Left kidney (tissue), 2 donors: ENCODE results near the gene CA5A. TPM values are rescaled to one million over a fixed set of nuclear protein-coding genes. Genes with fewer than 3 reads are reported as not detected.
"Not testable (repeated sequence)": the region's sequence is repeated elsewhere in the genome, so short reads cannot be mapped to it uniquely, and the experiment has no call there.

Source experiments
- DNase-seq: peaks from one replicate; pipeline ENCODE4 v3.0.0-alpha.2; 2013
- polyA plus RNA-seq: library from polyadenylated mRNA; unstranded; fragments of 120-200 nt; gene quantifications from one replicate; pipeline ENCODE4 v1.2.1, GENCODE V29; 2013; ENCODE audit not compliant: insufficient read length

Gene CA5A
- polyA plus RNA-seq, 1 donor = 0.25 TPM

GRCh38 chr16:87948119-87948545 lies 11.8 kb upstream of the CA5A start:
- no peak for DNase-seq

DNA sequence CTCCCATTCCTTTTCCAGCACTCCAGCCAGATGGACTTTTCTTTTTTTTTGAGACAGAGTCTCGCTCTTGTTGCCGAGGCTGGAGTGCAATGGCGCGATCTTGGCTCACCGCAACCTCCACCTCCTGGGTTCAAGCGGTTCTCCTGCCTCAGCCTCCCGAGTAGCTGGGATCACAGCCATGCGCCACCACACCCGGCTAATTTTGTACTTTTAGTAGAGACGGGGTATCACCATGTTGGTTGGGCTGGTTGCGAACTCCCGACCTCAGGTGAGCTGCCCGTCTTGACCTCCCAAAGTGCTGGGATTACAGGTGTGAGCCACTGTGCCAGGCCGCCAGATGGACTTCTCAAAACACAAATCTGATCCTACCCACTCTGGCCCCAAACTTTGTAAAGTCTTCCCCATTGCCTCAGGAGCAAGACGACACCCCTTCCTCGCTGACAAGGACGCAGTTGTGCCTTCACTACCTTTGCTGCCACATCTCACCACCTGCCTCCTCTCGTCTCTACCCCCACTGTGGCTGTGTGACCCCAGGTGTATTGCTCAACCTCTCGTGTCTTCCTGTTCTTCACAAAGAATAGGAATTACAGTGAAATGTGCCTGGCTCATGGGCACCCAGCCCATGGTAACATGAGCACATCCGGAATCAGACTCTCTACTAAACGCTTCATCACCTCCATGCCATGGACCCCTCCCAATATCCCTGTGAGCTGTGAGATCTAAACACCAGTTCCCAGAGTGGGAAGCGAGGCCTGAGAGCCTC lies 11.2 kb upstream of the CA5A start:
- no peak for DNase-seq

DNA sequence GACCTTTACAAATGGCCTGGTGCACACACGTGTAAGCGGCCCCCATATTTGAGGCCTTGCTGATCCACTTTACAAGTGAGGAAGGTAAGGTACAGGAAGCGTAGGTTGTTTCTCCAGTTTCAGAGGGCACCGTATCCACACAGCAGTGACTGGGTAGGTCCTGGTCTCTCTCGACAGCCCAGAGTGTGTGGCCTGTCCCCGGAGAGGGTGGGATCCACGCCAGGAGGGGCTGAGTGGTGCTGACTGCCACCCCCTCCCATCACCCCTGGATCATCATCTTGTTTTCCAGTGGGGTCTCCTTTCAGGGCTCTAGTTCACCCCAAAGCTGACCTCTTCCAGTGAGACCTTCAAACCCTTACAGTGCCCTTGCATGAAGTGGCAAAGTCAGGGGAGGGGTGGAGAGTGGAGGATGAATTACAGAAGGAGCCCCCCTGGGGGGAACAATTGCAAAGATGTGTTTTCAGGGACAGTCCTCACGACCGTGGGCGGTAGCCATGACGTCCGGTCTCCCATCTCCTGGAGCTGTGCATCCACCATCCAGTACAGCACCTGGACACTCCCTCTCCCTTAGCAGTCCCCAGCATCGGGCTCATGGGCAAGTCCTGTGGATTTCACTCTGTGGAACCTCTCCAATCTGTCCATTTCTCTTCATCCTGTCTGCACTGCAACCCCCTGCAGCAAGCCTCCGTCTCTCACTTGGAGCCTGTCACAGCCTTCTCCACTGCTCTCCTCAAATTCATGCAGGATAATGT lies 10.4 kb upstream of the CA5A start:
- no peak for DNase-seq

GRCh38 chr16:87945351-87946042 lies 9.2 kb upstream of the CA5A start:
- peak; percentile 85 for DNase-seq

GRCh38 chr16:87942680-87943079 lies 6.4 kb upstream of the CA5A start:
- no peak for DNase-seq

GRCh38 chr16:87939562-87940423 lies 3.5 kb upstream of the CA5A start:
- no peak for DNase-seq

GRCh38 chr16:87938412-87938949 lies 2.2 kb upstream of the CA5A start:
- no peak for DNase-seq

- DNase-seq = not testable (repeated sequence)
Observed at GRCh38 chr16:87937231-87937542, 858 bp upstream of the CA5A start.

GRCh38 chr16:87936016-87936374 lies 334 bp downstream of the CA5A start:
- not testable (repeated sequence) for DNase-seq

GRCh38 chr16:87934752-87935425 lies 1.4 kb downstream of the CA5A start:
- not testable (repeated sequence) for DNase-seq

- no peak for DNase-seq
Observed at GRCh38 chr16:87933140-87933495, 3.2 kb downstream of the CA5A start.

GRCh38 chr16:87932475-87933139 lies 3.7 kb downstream of the CA5A start:
- not testable (repeated sequence) for DNase-seq

DNA sequence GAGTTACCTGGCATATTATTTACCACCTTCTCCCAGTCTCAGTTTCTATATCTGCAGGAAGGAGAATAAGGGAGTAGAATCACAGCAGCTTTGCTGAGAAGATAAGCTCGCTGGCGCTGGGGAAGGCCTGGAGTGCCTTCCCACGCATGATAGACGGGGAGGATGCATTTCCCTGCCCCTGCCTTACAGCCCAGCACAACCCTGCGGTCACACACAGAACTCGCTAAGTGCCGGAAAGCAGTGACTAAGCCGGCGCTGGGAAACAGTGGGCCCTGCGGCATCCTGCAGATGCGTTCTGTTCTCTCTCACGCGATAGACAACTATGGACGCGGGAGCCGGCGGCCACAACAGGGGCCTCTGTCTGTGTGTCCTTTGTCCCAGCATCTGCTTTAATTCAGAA lies 4.8 kb downstream of the CA5A start:
- no peak for DNase-seq

DNA sequence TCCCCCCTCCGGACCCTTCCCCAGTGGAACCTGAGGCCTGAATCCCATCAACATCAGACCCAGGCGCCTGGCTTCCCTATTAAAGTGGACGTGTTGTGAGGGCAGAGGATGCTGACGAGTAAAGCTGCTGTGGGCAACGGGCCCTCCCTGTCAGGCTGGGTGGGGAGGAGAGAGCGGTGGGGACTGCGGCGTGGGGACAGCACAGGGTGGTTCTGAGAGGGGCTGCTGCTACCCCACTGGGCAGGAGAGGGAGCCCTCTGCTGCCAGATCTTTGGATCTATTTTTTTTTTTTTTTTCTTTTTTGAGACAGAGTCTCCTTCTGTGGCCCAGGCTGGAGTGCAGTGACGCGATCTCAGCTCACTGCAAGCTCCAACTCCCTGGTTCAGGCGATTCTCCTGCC lies 5.9 kb downstream of the CA5A start:
- no peak for DNase-seq

GRCh38 chr16:87929986-87930385 lies 6.3 kb downstream of the CA5A start:
- no peak for DNase-seq

- DNase-seq = no peak
Observed at GRCh38 chr16:87927195-87927562, 9.2 kb downstream of the CA5A start.

- no peak for DNase-seq
Observed at GRCh38 chr16:87926246-87927194, 9.8 kb downstream of the CA5A start.

DNA sequence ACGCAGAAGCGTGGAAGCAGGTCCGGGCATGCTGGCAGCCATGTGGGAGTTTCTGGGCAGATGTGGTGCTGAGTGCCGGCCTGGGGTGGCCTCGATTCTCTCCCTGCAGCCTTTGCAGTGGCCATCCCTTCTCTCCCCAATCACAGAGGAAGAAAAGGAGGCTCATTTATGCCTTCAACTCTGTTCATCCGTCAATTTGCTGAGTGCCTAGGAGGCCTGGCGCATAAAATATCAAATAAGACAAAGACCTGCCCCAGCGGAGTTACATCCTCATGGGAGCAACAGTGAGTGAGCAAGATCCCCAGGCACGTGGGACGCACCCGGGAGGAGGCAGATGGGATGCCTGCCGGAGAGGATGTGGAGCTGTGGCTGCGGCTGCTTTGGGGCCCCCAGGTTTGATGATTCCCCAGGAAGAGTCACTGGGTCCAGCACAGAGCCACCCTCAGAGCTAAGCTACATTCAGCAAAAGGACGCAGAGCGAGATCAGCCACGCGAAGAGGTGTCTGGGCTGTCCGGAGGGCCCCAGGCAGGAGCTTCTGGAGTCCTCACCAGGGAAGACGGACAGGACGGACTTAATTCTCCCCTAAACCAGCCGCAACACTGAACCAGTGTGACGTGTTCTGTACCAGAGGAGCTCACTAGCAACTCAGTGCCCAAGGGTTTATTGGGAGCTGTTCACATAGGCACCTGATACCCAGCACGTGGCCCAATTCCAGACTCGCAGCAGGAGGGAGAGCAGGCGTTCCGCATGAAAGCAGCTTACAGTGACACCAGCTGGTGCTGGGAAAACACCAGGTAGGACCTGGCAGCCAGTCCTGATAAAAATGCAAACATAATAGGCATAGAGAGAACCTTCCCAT lies 11.3 kb downstream of the CA5A start:
- peak; percentile 78 for DNase-seq
